Adrenal gland (tissue), 12 donors: ENCODE results near the gene GAL. TPM values are rescaled to one million over a fixed set of nuclear protein-coding genes. Genes with fewer than 3 reads are reported as not detected.

Source experiments
- DNase-seq, 7 donors: peaks; one replicate each; pipeline ENCODE4 v3.0.0-alpha.2; 2019 to 2020
- H3K27ac ChIP-seq, 5 donors: fragments of 200-600 bp; sonication (generic) in 4 of 5; 1 replicate in 3 of 5; 2 replicates in 2 of 5; pipeline versions ENCODE4 v1.5.1 to v1.8.0; 2016 to 2020; ENCODE audit warnings: mild to moderate bottlenecking in 1 of 5
- H3K27me3 ChIP-seq: fragments of 200-600 bp; 2 replicates; pipeline ENCODE4 v1.8.0; 2021
- H3K36me3 ChIP-seq, 2 donors: fragments of 200-600 bp; replicated peaks in 1 of 2; 1 replicate in 1 of 2; 2 replicates in 1 of 2; pipeline versions ENCODE4 v1.5.1 to v1.8.0; 2018 to 2022
- H3K4me1 ChIP-seq, 2 donors: fragments of 200-600 bp; replicated peaks in 1 of 2; 1 replicate in 1 of 2; 2 replicates in 1 of 2; pipeline versions ENCODE4 v1.5.1 to v1.8.0; 2018 to 2021
- H3K4me3 ChIP-seq, 4 donors: fragments of 200-600 bp; sonication (generic) in 3 of 4; one replicate each; pipeline ENCODE4 v1.5.1; 2016 to 2018
- H3K9me3 ChIP-seq, 3 donors: fragments of 200-600 bp; sonication (generic) in 1 of 3; replicated peaks in 1 of 3; 1 replicate in 2 of 3; 2 replicates in 1 of 3; pipeline versions ENCODE4 v1.5.1 to v1.8.0; 2016 to 2021
- CTCF ChIP-seq, 6 experiments: fragments of 450-650 bp in 4 of 6; fragments of 200-600 bp in 2 of 6; sonication (generic) in 1 of 6; IDR thresholded peaks; 1 replicate in 5 of 6; 2 replicates in 1 of 6; pipeline versions ENCODE4 v1.5.1 to v1.8.0; 2016 to 2021; ENCODE audit warnings: antibody characterized with exemption in 6 of 6, mild to moderate bottlenecking in 2 of 6, moderate library complexity in 1 of 6
- POLR2A ChIP-seq, 2 donors: fragments of 450-650 bp; IDR thresholded peaks; one replicate each; pipeline ENCODE4 v1.6.1; 2017; ENCODE audit warnings: antibody characterized with exemption in 2 of 2, mild to moderate bottlenecking in 2 of 2, moderate library complexity in 1 of 2
- WGBS, 4 donors: extraction: QIAGEN DNeasy Blood & Tissue Kit in 2 of 4; methylation state at CpG; one replicate each; pipeline versions ENCODE4 v1.1.5 to v1.1.7; 2013 to 2017; 5-methylcytosine and 5-hydroxymethylcytosine counted together
- intact Hi-C, 2 donors: fragments of 100-400 bp; cut with DNase I; formaldehyde crosslinking; loops; one replicate each; pipeline versions ENCODE4 v1.14.1 to v1.15.0; 2022 to 2023
- polyA plus RNA-seq, 3 donors: library from polyadenylated mRNA; stranded (reverse); fragments of 200-250 nt in 2 of 3; fragments of 350-450 nt in 1 of 3; fragmentation: Illumina TruSeq in 1 of 3; extraction: RNeasy Lipid Tissue Mini Kit (QIAGEN cat#74804) in 1 of 3; gene quantifications; one replicate each; pipeline ENCODE4 v1.2.3, GENCODE V29; 2013 to 2014
- total RNA-seq, 9 donors: library from RNA; depleted of rRNA in 4 of 9; stranded (reverse); fragments of >200 nt in 4 of 9; fragments of 120-200 nt in 1 of 9; fragmentation: NEBNext Ultra II Directional in 1 of 9; extraction: Animal tissue kit (Norgen Biotek cat#: 25700) in 1 of 9; gene quantifications; one replicate each; pipeline versions ENCODE4 v1.1.0 to v1.2.4, GENCODE V29; 2013 to 2023
- donor health status: healthy with polysubstance abuse.
- donor health status: Bipolar disorder and iron deficiency.
- donor health status: DM: yes; HTN: yes; CAD: no.
- donor health status: DM: no; HTN: no; CAD: no.
- donor health status: DM: no; HTN: no; CAD: no.
- donor health status: DM: yes; HTN: yes; CAD: no.

GAL gene
- total and polyA plus RNA-seq, 12 donors: 0.36 to 1.8 (median 0.70) TPM; not detected in 6

GRCh38 chr11:68670208-68670992, 13.9 kb upstream of the GAL start:
- Histone ChIP-seq H3K36me3 (no peaks in the 10 kb centered on the region), H3K27ac (no peak overlapping the region), H3K4me1 (no peaks in the 10 kb centered on the region), H3K4me3 (no peak overlapping the region), H3K9me3 (no peaks in the 10 kb centered on the region), H3K27me3 (peaks cover 6% of the 10 kb centered on the region)
- 76 to 86% (median 79%) methylated on average over 8 to 33 of the region's 33 CpGs for WGBS, 4 donors
- DNase-seq: no peak
- TF ChIP-seq POLR2A (IDR thresholded peaks at IDR 0.05): no peak
- TF ChIP-seq CTCF (IDR thresholded peaks at IDR 0.05): no peak
- intact Hi-C loops: no loop called here

GRCh38 chr11:68673306-68673945, 10.9 kb upstream of the GAL start:
- intact Hi-C loops: no loop called here
- H3K9me3 ChIP-seq: no peaks in the 10 kb centered on the region
- TF ChIP-seq POLR2A (IDR thresholded peaks at IDR 0.05) (no peak), CTCF (IDR thresholded peaks at IDR 0.05) (no peak)
- H3K27ac ChIP-seq: no peak overlapping the region
- no peaks in the 10 kb centered on the region for H3K4me1 ChIP-seq
- H3K27me3 ChIP-seq: peaks cover 6% of the 10 kb centered on the region
- 76 to 95% (median 85%) methylated on average over 6 of the region's 6 CpGs for WGBS, 4 donors
- H3K36me3 ChIP-seq: no peaks in the 10 kb centered on the region
- peak in 1 of 7 donors; percentile 64 for DNase-seq
- H3K4me3 ChIP-seq: no peak overlapping the region

GRCh38 chr11:68673991-68674390, 10.4 kb upstream of the GAL start:
- H3K4me3 ChIP-seq: no peak overlapping the region
- no peaks in the 10 kb centered on the region for H3K4me1 ChIP-seq
- intact Hi-C loops: no loop called here
- no peak overlapping the region for H3K27ac ChIP-seq
- DNase-seq: no peak
- no peaks in the 10 kb centered on the region for H3K9me3 ChIP-seq
- TF ChIP-seq CTCF (IDR thresholded peaks at IDR 0.05) (no peak), POLR2A (IDR thresholded peaks at IDR 0.05) (no peak)
- 89 to 100% (median 91%) methylated on average over 7 to 11 of the region's 11 CpGs for WGBS, 4 donors
- no peaks in the 10 kb centered on the region for H3K36me3 ChIP-seq
- peaks cover 6% of the 10 kb centered on the region for H3K27me3 ChIP-seq

GRCh38 chr11:68674461-68674860, 9.9 kb upstream of the GAL start:
- no peaks in the 10 kb centered on the region for H3K4me1 ChIP-seq
- no peak for DNase-seq
- H3K27me3 ChIP-seq: peaks cover 6% of the 10 kb centered on the region
- no peaks in the 10 kb centered on the region for H3K36me3 ChIP-seq
- H3K27ac ChIP-seq: no peak overlapping the region
- H3K9me3 ChIP-seq: no peaks in the 10 kb centered on the region
- no peak overlapping the region for H3K4me3 ChIP-seq
- intact Hi-C loops: no loop called here
- WGBS, 4 donors: 86 to 91% (median 90%) methylated on average over 16 of the region's 16 CpGs
- TF ChIP-seq CTCF (IDR thresholded peaks at IDR 0.05) (no peak), POLR2A (IDR thresholded peaks at IDR 0.05) (no peak)
